DND-41 (cell line): ENCODE results near the gene CEP164.

ENCODE experiments used
- ATAC-seq: fragments of 200-7000 bp; cut with Tn5 transposase; 3 replicates; pipeline ENCODE4 v1.9.1; 2021; ENCODE audit warnings: low read depth; ENCODE audit not compliant: insufficient read depth
- DNase-seq: peaks from one replicate; pipeline ENCODE4 v3.0.0-alpha.2; 2020
- H2AFZ ChIP-seq: 2 replicates; pipeline ENCODE4 v1.6.0; 2012; ENCODE audit warnings: low read depth, low read length
- H3K27ac ChIP-seq: 2 replicates; pipeline ENCODE4 v1.5.1; 2012; ENCODE audit warnings: low read length, inconsistent platforms
- H3K27me3 ChIP-seq: fragments of 200-600 bp; sonication (generic); 2 replicates; pipeline ENCODE4 v1.6.0; 2012; ENCODE audit warnings: low read length, mild to moderate bottlenecking, inconsistent platforms; ENCODE audit not compliant: insufficient read depth, poor library complexity
- H3K36me3 ChIP-seq: 2 replicates; pipeline ENCODE4 v1.5.1; 2012; ENCODE audit warnings: low read length, inconsistent platforms; ENCODE audit not compliant: insufficient read depth
- H3K4me1 ChIP-seq: 2 replicates; pipeline ENCODE4 v1.5.1; 2012; ENCODE audit warnings: mild to moderate bottlenecking, low read length; ENCODE audit not compliant: insufficient read depth
- H3K4me2 ChIP-seq: 2 replicates; pipeline ENCODE4 v1.6.0; 2012; ENCODE audit warnings: mild to moderate bottlenecking, moderate library complexity, low read length, inconsistent platforms; ENCODE audit not compliant: insufficient read depth
- H3K4me3 ChIP-seq, 2 experiments: fragments of 200-600 bp in 1 of 2; shearing (Covaris generic) in 1 of 2; 2 replicates each; pipeline ENCODE4 v1.5.1; 2012 to 2016; ENCODE audit warnings: inconsistent platforms in 2 of 2, low read length in 2 of 2, mild to moderate bottlenecking in 2 of 2, low read depth in 1 of 2, moderate library complexity in 1 of 2
- H3K79me2 ChIP-seq: 2 replicates; pipeline ENCODE4 v1.6.0; 2012; ENCODE audit warnings: low read length, inconsistent platforms; ENCODE audit not compliant: insufficient read depth
- H3K9ac ChIP-seq: 2 replicates; pipeline ENCODE4 v1.6.0; 2012; ENCODE audit warnings: low read depth, mild to moderate bottlenecking, inconsistent platforms, low read length, moderate library complexity
- H3K9me3 ChIP-seq: 2 replicates; pipeline ENCODE4 v1.5.1; 2012; ENCODE audit warnings: low read length, moderate library complexity, mild to moderate bottlenecking, inconsistent platforms; ENCODE audit not compliant: insufficient read depth, severe bottlenecking
- H4K20me1 ChIP-seq: 2 replicates; pipeline ENCODE4 v1.6.0; 2012; ENCODE audit warnings: low read length; ENCODE audit not compliant: insufficient read depth
- CTCF ChIP-seq: IDR thresholded peaks from 2 replicates; pipeline ENCODE4 v1.5.1; 2012; ENCODE audit warnings: borderline replicate concordance, low read length, moderate library complexity, mild to moderate bottlenecking; ENCODE audit not compliant: poor library complexity, severe bottlenecking; ENCODE audit errors: extremely low read depth
- EZH2 ChIP-seq: IDR thresholded peaks from 3 replicates; pipeline ENCODE4 v1.6.1; 2012; ENCODE audit warnings: borderline replicate concordance, low read depth, mild to moderate bottlenecking, moderate library complexity, low read length, inconsistent platforms; ENCODE audit not compliant: severe bottlenecking

Gene CEP164

GRCh38 chr11:117441146-117441975 lies 113.7 kb downstream of the CEP164 start:
- Histone ChIP-seq H3K79me2 (no peaks in the 10 kb centered on the region), H3K27ac (no peak overlapping the region), H3K4me1 (no peaks in the 10 kb centered on the region), H3K9ac (no peak overlapping the region), H3K9me3 (no peaks in the 10 kb centered on the region), H3K27me3 (no peaks in the 10 kb centered on the region), H4K20me1 (no peaks in the 10 kb centered on the region), H2AFZ (no peak overlapping the region), H3K4me3 (no peak overlapping the region), H3K36me3 (no peaks in the 10 kb centered on the region), H3K4me2 (no peak overlapping the region)
- DNase-seq: no peak
- ATAC-seq: no peak
- no peak for TF ChIP-seq EZH2
- TF ChIP-seq CTCF: no peak

GRCh38 chr11:117442049-117442868 lies 114.6 kb downstream of the CEP164 start:
- Histone ChIP-seq H3K9me3 (no peaks in the 10 kb centered on the region), H3K4me2 (no peak overlapping the region), H3K36me3 (no peaks in the 10 kb centered on the region), H3K4me1 (no peaks in the 10 kb centered on the region), H3K27me3 (no peaks in the 10 kb centered on the region), H3K9ac (no peak overlapping the region), H3K4me3 (no peak overlapping the region), H3K79me2 (no peaks in the 10 kb centered on the region), H2AFZ (no peak overlapping the region), H4K20me1 (no peaks in the 10 kb centered on the region), H3K27ac (no peak overlapping the region)
- ATAC-seq (no peak), DNase-seq (no peak)
- TF ChIP-seq EZH2 (no peak), CTCF (no peak)

- no peaks in the 10 kb centered on the region for H3K27me3 ChIP-seq
- no peak overlapping the region for H3K27ac ChIP-seq
- no peaks in the 10 kb centered on the region for H3K9me3 ChIP-seq
- no peaks in the 10 kb centered on the region for H4K20me1 ChIP-seq
- H3K4me1 ChIP-seq: no peaks in the 10 kb centered on the region
- H3K79me2 ChIP-seq: no peaks in the 10 kb centered on the region
- H3K4me3 ChIP-seq: no peak overlapping the region
- H2AFZ ChIP-seq: no peak overlapping the region
- ATAC-seq (no peak), DNase-seq (no peak)
- no peak for TF ChIP-seq CTCF
- TF ChIP-seq EZH2: no peak
- H3K36me3 ChIP-seq: no peaks in the 10 kb centered on the region
- no peak overlapping the region for H3K4me2 ChIP-seq
- no peak overlapping the region for H3K9ac ChIP-seq
These were observed 115.2 kb downstream of the CEP164 start for GRCh38 chr11:117442869-117443239.
